ENCODE measurements around the gene MMP11. TPM values are rescaled to one million over a fixed set of nuclear protein-coding genes. Genes with fewer than 3 reads are reported as not detected.

MMP11 gene
- total and polyA plus RNA-seq, 2 of the 13 experiments (the other 11 are each of a cell fraction or from before 2014, with no cell fraction given): 8.9 to 28.6 TPM

GRCh38 chr22:23767673-23768548, 4.7 kb upstream of the MMP11 start, which contains the start of gene CHCHD10:
TSS of gene CHCHD10 (minus strand) at chr22:23767972. CDS start at chr22:23767874, 98 bp downstream.
- DNase-seq (ENCODE audit: low spot score): peak; percentile 75
- peak; percentile 73 for FAIRE-seq
- H3K27ac ChIP-seq (ENCODE audit: extremely low read length, insufficient read depth, low read length): peak within 1 kb of the TSS; percentile 88
- H3K4me2 ChIP-seq (ENCODE audit: low read depth, low read length): peak within 1 kb of the TSS; percentile 99
- H3K4me3 ChIP-seq (replicated peaks in 1 of 3; ENCODE audit: insufficient read depth in 1 of 3, low read depth in 2 of 3, low read length in 3 of 3): peak within 1 kb of the TSS; percentile 64 to 98 (median 81)
- intact Hi-C loops (cut with micrococcal nuclease; ENCODE audit: unreplicated experiment): loop anchor here (1.0 to 5.0 kb wide), 2 partner anchors 21 to 79 kb away; no protein-coding TSS in a partner anchor
- no peaks in the 10 kb centered on the region for H3K27me3 ChIP-seq (ENCODE audit: control insufficient read depth in 1 of 2, insufficient read depth in 2 of 2, low read length in 2 of 2)
- ChIA-PET CTCF (ENCODE audit: low intra/inter-chr PET ratio, low total read pairs) (interaction anchor here (1.7 to 2.6 kb wide), 3 partner anchors 22 to 89 kb away, joined by 6 to 34 read pairs (median 18); partner anchors contain the start of gene SLC2A11), POLR2A (interaction anchor here (0.6 to 6.9 kb wide), 15 partner anchors 9 to 139 kb away, joined by 3 to 89 read pairs (median 6); partner anchors contain the start of genes MIF, SLC2A11, SMARCB1 and VPREB3)
- peaks cover 72% of the 10 kb centered on the region for H3K4me1 ChIP-seq (ENCODE audit: insufficient read depth, low read length)
- peaks cover 0 to 1% of the 10 kb centered on the region in 2 experiments; a peak in 2 of 5 replicates for H3K36me3 ChIP-seq (replicated peaks in 1 of 2; ENCODE audit: control insufficient read depth in 1 of 2, insufficient read depth in 2 of 2, low read length in 2 of 2)
- in situ Hi-C loops (cut with HindIII; ENCODE audit: extremely low pct_ligation_motif_present, low pct_unique_long_range_greater_than_20kb): no loop called here
- no peaks in the 10 kb centered on the region for H3K9me3 ChIP-seq (ENCODE audit: low read length)
- peak; percentile 81 for ATAC-seq
- TSS peak; percentile 62 for BruUV-seq (replicated peaks)
- H4K20me1 ChIP-seq (ENCODE audit: insufficient read depth, low read length): no peaks in the 10 kb centered on the region
- peak within 1 kb of the TSS; percentile 79 for H3K9ac ChIP-seq (ENCODE audit: insufficient read depth, low read depth, low read length)
- peaks cover 7% of the 10 kb centered on the region for H3K79me2 ChIP-seq (ENCODE audit: insufficient read depth, low read length)
- H2AFZ ChIP-seq (ENCODE audit: low read length): no peak within 1 kb of the TSS
- 2% methylated on average over 23 of the region's 63 CpGs for WGBS (ENCODE audit: low lambda C conversion rate)
- TF ChIP-seq SALL1 (CRISPR knock-in tag; IDR thresholded peaks at IDR 0.05): peak; percentile 49
- no peak for TF ChIP-seq ZFP90 (CRISPR knock-in tag; IDR thresholded peaks at IDR 0.05; ENCODE audit: borderline replicate concordance)
- TF ChIP-seq CREM (IDR thresholded peaks at IDR 0.05): no peak
- TF ChIP-seq CREM (CRISPR knock-in tag; IDR thresholded peaks at IDR 0.05): no peak
- TF ChIP-seq ZNF672 (CRISPR knock-in tag; IDR thresholded peaks at IDR 0.05): no peak
- TF ChIP-seq ZNF747 (CRISPR knock-in tag; IDR thresholded peaks at IDR 0.05; ENCODE audit: borderline replicate concordance): peak; percentile 68; the same call in 1 of the 2 replicates
- TF ChIP-seq SRSF9 (IDR thresholded peaks at IDR 0.05; ENCODE audit: borderline replicate concordance, insufficient read depth, low read depth, low read length, poor library complexity, severe bottlenecking): no peak
- no peak; the same call in 1 of the 2 replicates for TF ChIP-seq ZNF839 (CRISPR knock-in tag; IDR thresholded peaks at IDR 0.05; ENCODE audit: borderline replicate concordance)
- 0 out of 2 replicates have a peak, but pooled peaks have one; percentile 8 for TF ChIP-seq ARHGAP35 (CRISPR knock-in tag; IDR thresholded peaks at IDR 0.05; ENCODE audit: borderline replicate concordance)
- TF ChIP-seq TRAFD1 (CRISPR knock-in tag; IDR thresholded peaks at IDR 0.05; ENCODE audit: borderline replicate concordance): no peak
- TF ChIP-seq BORCS8-MEF2B (CRISPR knock-in tag; IDR thresholded peaks at IDR 0.05): peak; percentile 68
- TF ChIP-seq MTF2 (CRISPR knock-in tag; IDR thresholded peaks at IDR 0.05; ENCODE audit: borderline replicate concordance): 0 out of 2 replicates have a peak, but pooled peaks have one; percentile 65
- peak; percentile 37; the same call in 1 of the 2 replicates for TF ChIP-seq ZHX2 (IDR thresholded peaks at IDR 0.05; ENCODE audit: low read depth)
- TF ChIP-seq ZHX2 (CRISPR knock-in tag; IDR thresholded peaks at IDR 0.05; ENCODE audit: borderline replicate concordance): no peak
- peak; percentile 62 for TF ChIP-seq GABPB1 (CRISPR knock-in tag; IDR thresholded peaks at IDR 0.05)
